ENCODE results near the gene KRT75. TPM values are rescaled to one million over a fixed set of nuclear protein-coding genes. Genes with fewer than 3 reads are reported as not detected.

KRT75 gene
- total and polyA plus RNA-seq, 3 donors from 2014 or later: 0.19 TPM; not detected in 2

- no peak for DNase-seq
- Histone ChIP-seq H3K27me3 (no peaks in the 10 kb centered on the region), H3K4me3 (no peak overlapping the region), H3K4me1 (no peaks in the 10 kb centered on the region), H3K27ac (no peak overlapping the region), H3K9me3 (no peaks in the 10 kb centered on the region), H3K36me3 (ENCODE audit: low read depth, missing control alignments) (no peaks in the 10 kb centered on the region)
- WGBS, 2 donors: 83 to 84% methylated on average over 8 to 9 of the region's 9 CpGs
- TF ChIP-seq CTCF (IDR thresholded peaks at IDR 0.05): no peak
- TF ChIP-seq POLR2A (IDR thresholded peaks at IDR 0.05): no peak
- intact Hi-C loops (cut with DNase I; ENCODE audit: low total_unique reads): no loop called here
Measured at GRCh38 chr12:52437508-52437907, 3.3 kb upstream of the KRT75 start.

GRCh38 chr12:52436828-52437474 is 2.8 kb upstream of the KRT75 start:
- WGBS, 2 donors: 87 to 89% methylated on average over 9 of the region's 9 CpGs
- Histone ChIP-seq H3K27me3 (no peaks in the 10 kb centered on the region), H3K36me3 (ENCODE audit: low read depth, missing control alignments) (no peaks in the 10 kb centered on the region), H3K27ac (no peak overlapping the region), H3K4me3 (no peak overlapping the region), H3K9me3 (no peaks in the 10 kb centered on the region), H3K4me1 (no peaks in the 10 kb centered on the region)
- DNase-seq: no peak
- TF ChIP-seq POLR2A (IDR thresholded peaks at IDR 0.05): no peak
- TF ChIP-seq CTCF (IDR thresholded peaks at IDR 0.05): no peak
- intact Hi-C loops (cut with DNase I; ENCODE audit: low total_unique reads): no loop called here

- Histone ChIP-seq H3K27ac (no peak overlapping the region), H3K36me3 (ENCODE audit: low read depth, missing control alignments) (no peaks in the 10 kb centered on the region), H3K4me3 (no peak overlapping the region), H3K4me1 (no peaks in the 10 kb centered on the region), H3K9me3 (no peaks in the 10 kb centered on the region), H3K27me3 (no peaks in the 10 kb centered on the region)
- DNase-seq: no peak
- 69 to 70% methylated on average over 9 of the region's 9 CpGs for WGBS, 2 donors
- intact Hi-C loops (cut with DNase I; ENCODE audit: low total_unique reads): no loop called here
- TF ChIP-seq CTCF (IDR thresholded peaks at IDR 0.05): no peak
- no peak for TF ChIP-seq POLR2A (IDR thresholded peaks at IDR 0.05)
Measured at GRCh38 chr12:52436000-52436827, 2.0 kb upstream of the KRT75 start.

GRCh38 chr12:52435659-52435999 is 1.5 kb upstream of the KRT75 start:
- 90 to 91% methylated on average over 6 of the region's 6 CpGs for WGBS, 2 donors
- H3K36me3 ChIP-seq (ENCODE audit: low read depth, missing control alignments): no peaks in the 10 kb centered on the region
- no peaks in the 10 kb centered on the region for H3K27me3 ChIP-seq
- H3K9me3 ChIP-seq: no peaks in the 10 kb centered on the region
- no peak overlapping the region for H3K4me3 ChIP-seq
- H3K4me1 ChIP-seq: no peaks in the 10 kb centered on the region
- TF ChIP-seq CTCF (IDR thresholded peaks at IDR 0.05) (no peak), POLR2A (IDR thresholded peaks at IDR 0.05) (no peak)
- intact Hi-C loops (cut with DNase I; ENCODE audit: low total_unique reads): no loop called here
- H3K27ac ChIP-seq: no peak overlapping the region
- DNase-seq: no peak

All from testis (tissue), 3 donors.